Neutrophil (primary cell): ENCODE data around the gene MKRN2OS.

Experiments used
- H3K27ac ChIP-seq: fragments of 200-600 bp; sonication (generic); 2 replicates; pipeline ENCODE4 v1.5.1; 2016; ENCODE audit warnings: mild to moderate bottlenecking, moderate library complexity
- H3K27me3 ChIP-seq: fragments of 200-600 bp; sonication (generic); 2 replicates; pipeline ENCODE4 v1.6.0; 2016; ENCODE audit warnings: mild to moderate bottlenecking
- H3K36me3 ChIP-seq: fragments of 200-600 bp; sonication (generic); 2 replicates; pipeline ENCODE4 v1.5.1; 2017
- H3K4me1 ChIP-seq, 2 experiments: fragments of 200-600 bp in 1 of 2; sonication (generic) in 1 of 2; 1 replicate in 1 of 2; 2 replicates in 1 of 2; pipeline versions ENCODE4 v1.5.1 to v1.6.1; 2013 to 2016; ENCODE audit warnings: low read depth in 1 of 2, low read length in 1 of 2, mild to moderate bottlenecking in 1 of 2, moderate library complexity in 1 of 2; ENCODE audit not compliant: control insufficient read depth in 1 of 2, insufficient read depth in 1 of 2
- H3K4me3 ChIP-seq, 2 experiments: fragments of 200-600 bp in 1 of 2; sonication (generic) in 1 of 2; 1 replicate in 1 of 2; 2 replicates in 1 of 2; pipeline ENCODE4 v1.5.1; 2013 to 2016; ENCODE audit warnings: low read depth in 1 of 2, low read length in 1 of 2, mild to moderate bottlenecking in 1 of 2, moderate library complexity in 1 of 2
- H3K9me3 ChIP-seq: fragments of 200-600 bp; sonication (generic); 2 replicates; pipeline ENCODE4 v1.5.1; 2016
- TF ChIP-seq, protein P1 (sequence below): fragments of 200-600 bp; sonication (generic); IDR thresholded peaks from 2 replicates; pipeline ENCODE4 v1.5.1; 2016; ENCODE audit warnings: antibody characterized with exemption

MKRN2OS gene

DNA sequence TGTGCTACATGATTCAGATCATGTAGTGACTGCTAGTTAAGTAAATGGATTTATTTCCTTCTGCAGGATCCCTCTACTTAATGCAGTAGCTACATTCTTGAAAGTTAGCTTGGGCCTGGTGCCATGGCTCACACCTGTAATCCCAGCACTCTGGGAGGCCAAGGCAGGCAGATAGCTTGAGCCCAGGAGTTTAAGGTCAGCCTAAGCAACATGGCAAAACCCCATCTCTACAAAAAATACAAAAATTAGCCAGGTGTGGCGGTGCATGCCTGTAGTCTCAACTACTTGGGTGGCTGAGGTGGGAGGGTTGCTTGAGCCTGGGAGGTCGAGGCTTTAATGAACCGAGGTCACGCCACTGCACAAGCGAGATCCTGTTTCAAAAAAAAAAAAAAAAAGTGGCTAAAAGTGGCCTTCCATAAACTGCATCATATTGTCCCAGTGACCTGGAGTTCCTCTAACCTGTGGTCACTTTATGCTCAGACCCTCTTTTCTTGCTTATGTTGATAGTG, 39.0 kb downstream of the MKRN2OS start:
- Histone ChIP-seq H3K4me1 (peaks cover 6 to 7% of the 10 kb centered on the region in 2 experiments), H3K27ac (no peak overlapping the region), H3K27me3 (no peaks in the 10 kb centered on the region), H3K9me3 (no peaks in the 10 kb centered on the region), H3K36me3 (no peaks in the 10 kb centered on the region), H3K4me3 (no peak overlapping the region)
- TF ChIP-seq, protein P1, sequence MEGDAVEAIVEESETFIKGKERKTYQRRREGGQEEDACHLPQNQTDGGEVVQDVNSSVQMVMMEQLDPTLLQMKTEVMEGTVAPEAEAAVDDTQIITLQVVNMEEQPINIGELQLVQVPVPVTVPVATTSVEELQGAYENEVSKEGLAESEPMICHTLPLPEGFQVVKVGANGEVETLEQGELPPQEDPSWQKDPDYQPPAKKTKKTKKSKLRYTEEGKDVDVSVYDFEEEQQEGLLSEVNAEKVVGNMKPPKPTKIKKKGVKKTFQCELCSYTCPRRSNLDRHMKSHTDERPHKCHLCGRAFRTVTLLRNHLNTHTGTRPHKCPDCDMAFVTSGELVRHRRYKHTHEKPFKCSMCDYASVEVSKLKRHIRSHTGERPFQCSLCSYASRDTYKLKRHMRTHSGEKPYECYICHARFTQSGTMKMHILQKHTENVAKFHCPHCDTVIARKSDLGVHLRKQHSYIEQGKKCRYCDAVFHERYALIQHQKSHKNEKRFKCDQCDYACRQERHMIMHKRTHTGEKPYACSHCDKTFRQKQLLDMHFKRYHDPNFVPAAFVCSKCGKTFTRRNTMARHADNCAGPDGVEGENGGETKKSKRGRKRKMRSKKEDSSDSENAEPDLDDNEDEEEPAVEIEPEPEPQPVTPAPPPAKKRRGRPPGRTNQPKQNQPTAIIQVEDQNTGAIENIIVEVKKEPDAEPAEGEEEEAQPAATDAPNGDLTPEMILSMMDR, result no peak

- peaks cover 6 to 7% of the 10 kb centered on the region in 2 experiments for H3K4me1 ChIP-seq
- H3K9me3 ChIP-seq, result no peaks in the 10 kb centered on the region
- TF ChIP-seq, protein P1, result no peak
- H3K36me3 ChIP-seq, result no peaks in the 10 kb centered on the region
- no peak overlapping the region for H3K27ac ChIP-seq
- H3K4me3 ChIP-seq, result no peak overlapping the region
- H3K27me3 ChIP-seq, result no peaks in the 10 kb centered on the region
These were observed 42.0 kb downstream of the MKRN2OS start for GRCh38 chr3:12503126-12503957.

DNA sequence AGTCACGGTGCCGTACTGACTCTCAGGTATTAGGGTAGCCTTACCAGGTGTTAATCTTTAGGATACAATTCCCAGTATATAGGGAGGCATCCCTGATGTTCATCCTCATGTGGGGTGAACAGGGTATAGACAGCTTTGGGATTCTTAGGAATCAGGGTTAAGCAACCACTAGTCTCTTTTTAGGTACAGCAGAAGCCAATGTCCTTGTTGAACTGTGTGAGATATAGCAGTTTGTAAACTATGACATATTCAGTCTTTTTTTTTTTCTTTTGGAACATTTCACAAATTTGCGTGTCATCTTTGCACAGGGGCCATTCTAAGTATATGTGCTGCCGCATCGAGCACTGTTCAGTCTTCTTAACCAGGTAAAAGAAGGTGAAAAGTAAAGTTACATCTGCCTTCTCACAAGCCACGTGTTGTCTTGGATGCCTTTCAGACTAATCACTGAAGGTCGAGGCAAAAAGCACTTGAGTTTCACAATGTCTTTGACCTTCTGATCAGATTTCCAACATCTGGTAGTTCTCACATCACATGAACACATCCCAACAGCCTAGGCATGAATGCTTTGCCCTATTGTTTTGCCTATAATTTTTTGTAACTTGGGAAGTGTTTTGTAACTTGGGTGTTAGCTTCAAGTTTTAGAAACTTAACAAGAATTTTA, 43.8 kb downstream of the MKRN2OS start:
- Histone ChIP-seq H3K36me3 (no peaks in the 10 kb centered on the region), H3K9me3 (no peaks in the 10 kb centered on the region), H3K4me1 (peaks cover 6 to 7% of the 10 kb centered on the region in 2 experiments), H3K27ac (no peak overlapping the region), H3K27me3 (no peaks in the 10 kb centered on the region), H3K4me3 (no peak overlapping the region)
- TF ChIP-seq, protein P1, result no peak

DNA sequence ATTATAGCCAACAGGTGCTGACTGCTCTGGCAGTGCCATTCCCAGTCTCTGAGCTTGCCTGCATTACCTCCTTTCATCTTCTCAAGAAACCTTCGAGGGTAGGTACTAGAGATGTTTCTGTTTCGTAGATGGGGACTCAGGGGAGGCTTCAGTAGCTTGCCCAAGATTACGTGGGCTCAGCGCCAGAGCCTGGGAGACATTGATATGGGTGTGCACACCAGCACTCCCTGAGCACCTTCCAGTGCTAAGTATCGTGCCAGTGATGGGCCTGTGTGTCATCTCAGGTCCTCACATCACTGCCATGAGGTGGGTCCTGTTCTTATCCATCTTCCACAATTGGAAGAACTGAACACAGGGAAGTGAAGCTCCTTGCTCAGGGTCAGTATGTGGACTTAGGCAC, 45.8 kb downstream of the MKRN2OS start:
- Histone ChIP-seq H3K36me3 (no peaks in the 10 kb centered on the region), H3K27ac (no peak overlapping the region), H3K27me3 (no peaks in the 10 kb centered on the region), H3K9me3 (no peaks in the 10 kb centered on the region), H3K4me1 (peaks cover 6 to 7% of the 10 kb centered on the region in 2 experiments), H3K4me3 (no peak overlapping the region)
- TF ChIP-seq, protein P1, result no peak

GRCh38 chr3:12496453-12496761, 48.9 kb downstream of the MKRN2OS start:
- H3K27me3 ChIP-seq, result no peaks in the 10 kb centered on the region
- no peaks in the 10 kb centered on the region for H3K36me3 ChIP-seq
- H3K4me3 ChIP-seq, result no peak overlapping the region
- TF ChIP-seq, protein P1, result no peak
- H3K9me3 ChIP-seq, result no peaks in the 10 kb centered on the region
- H3K27ac ChIP-seq, result no peak overlapping the region
- H3K4me1 ChIP-seq, result no peaks in the 10 kb centered on the region
